Mucosa of rectum (tissue), 2 donors: Measurements from ENCODE around the gene WSCD2.

Experiments used
- H3K27ac ChIP-seq, 2 donors: one replicate each; pipeline ENCODE4 v1.7.0; 2013; ENCODE audit warnings: inconsistent platforms in 2 of 2, low read depth in 2 of 2, low read length in 2 of 2
- H3K27me3 ChIP-seq, 2 donors: one replicate each; pipeline ENCODE4 v1.7.0; 2013; ENCODE audit warnings: low read length in 2 of 2; ENCODE audit not compliant: control insufficient read depth in 2 of 2, insufficient read depth in 2 of 2
- H3K36me3 ChIP-seq, 2 donors: one replicate each; pipeline ENCODE4 v1.7.0; 2013; ENCODE audit warnings: low read length in 2 of 2; ENCODE audit not compliant: control insufficient read depth in 2 of 2, insufficient read depth in 2 of 2
- H3K4me1 ChIP-seq, 2 donors: one replicate each; pipeline ENCODE4 v1.7.0; 2013; ENCODE audit warnings: low read length in 2 of 2, mild to moderate bottlenecking in 1 of 2; ENCODE audit not compliant: control insufficient read depth in 2 of 2, insufficient read depth in 2 of 2
- H3K4me3 ChIP-seq, 2 donors: one replicate each; pipeline ENCODE4 v1.7.0; 2013; ENCODE audit warnings: low read length in 2 of 2
- H3K9ac ChIP-seq, 2 donors: one replicate each; pipeline ENCODE4 v1.7.0; 2013; ENCODE audit warnings: low read length in 2 of 2, low read depth in 1 of 2, mild to moderate bottlenecking in 1 of 2
- H3K9me3 ChIP-seq, 2 donors: one replicate each; pipeline ENCODE4 v1.7.0; 2013; ENCODE audit warnings: low read length in 2 of 2; ENCODE audit not compliant: control insufficient read depth in 2 of 2
- donor health status: healthy.
- donor health status: Normal muscosa, but diverticular disease.

The WSCD2 gene

GRCh38 chr12:108238474-108238873 lies 109.4 kb downstream of the WSCD2 start:
- Histone ChIP-seq H3K27me3 (no peaks in the 10 kb centered on the region), H3K9me3 (no peaks in the 10 kb centered on the region), H3K4me1 (no peaks in the 10 kb centered on the region), H3K27ac (no peak overlapping the region), H3K36me3 (no peaks in the 10 kb centered on the region), H3K9ac (no peak overlapping the region), H3K4me3 (no peak overlapping the region)

GRCh38 chr12:108239378-108239777 lies 110.3 kb downstream of the WSCD2 start:
- H3K4me1 ChIP-seq: no peaks in the 10 kb centered on the region
- no peak overlapping the region for H3K27ac ChIP-seq
- no peaks in the 10 kb centered on the region for H3K27me3 ChIP-seq
- no peak overlapping the region for H3K4me3 ChIP-seq
- no peak overlapping the region for H3K9ac ChIP-seq
- H3K36me3 ChIP-seq: no peaks in the 10 kb centered on the region
- no peaks in the 10 kb centered on the region for H3K9me3 ChIP-seq

DNA sequence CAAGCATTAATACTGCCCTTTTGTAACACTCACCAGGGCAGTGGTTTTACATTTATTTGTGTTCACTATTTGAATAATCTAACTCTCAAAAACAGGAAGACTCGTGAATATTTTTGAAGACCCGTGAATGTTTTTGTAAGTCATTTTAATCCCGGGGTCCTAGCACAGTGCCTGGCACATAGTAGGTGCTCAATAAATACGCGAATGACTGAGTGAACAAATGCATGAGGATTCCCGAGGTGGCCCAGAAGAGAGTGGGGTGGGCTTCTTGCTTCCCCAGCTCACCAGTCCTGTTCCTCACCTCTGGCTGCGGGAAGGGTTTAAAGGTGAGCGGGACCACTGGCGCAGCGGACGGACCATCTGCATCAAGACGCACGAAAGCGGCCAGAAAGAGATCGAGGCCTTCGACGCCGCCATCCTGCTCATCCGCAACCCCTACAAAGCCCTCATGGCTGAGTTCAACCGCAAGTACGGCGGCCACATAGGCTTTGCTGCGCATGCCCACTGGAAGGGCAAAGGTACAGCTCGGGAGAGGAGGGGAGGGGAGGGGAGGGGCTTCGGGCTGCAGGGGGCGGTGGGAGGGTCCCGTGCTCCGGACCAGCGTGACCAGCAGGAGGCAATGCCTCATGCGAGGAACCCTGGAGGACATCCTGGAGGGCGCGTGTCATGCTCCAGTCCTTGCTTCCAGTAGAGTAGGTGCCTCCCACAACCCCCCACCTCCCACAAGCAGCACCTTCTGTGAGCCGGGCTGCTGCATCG lies 111.1 kb downstream of the WSCD2 start:
- H3K9me3 ChIP-seq: no peaks in the 10 kb centered on the region
- H3K27me3 ChIP-seq: no peaks in the 10 kb centered on the region
- H3K9ac ChIP-seq: no peak overlapping the region
- no peak overlapping the region for H3K4me3 ChIP-seq
- no peaks in the 10 kb centered on the region for H3K36me3 ChIP-seq
- no peak overlapping the region for H3K27ac ChIP-seq
- no peaks in the 10 kb centered on the region for H3K4me1 ChIP-seq

DNA sequence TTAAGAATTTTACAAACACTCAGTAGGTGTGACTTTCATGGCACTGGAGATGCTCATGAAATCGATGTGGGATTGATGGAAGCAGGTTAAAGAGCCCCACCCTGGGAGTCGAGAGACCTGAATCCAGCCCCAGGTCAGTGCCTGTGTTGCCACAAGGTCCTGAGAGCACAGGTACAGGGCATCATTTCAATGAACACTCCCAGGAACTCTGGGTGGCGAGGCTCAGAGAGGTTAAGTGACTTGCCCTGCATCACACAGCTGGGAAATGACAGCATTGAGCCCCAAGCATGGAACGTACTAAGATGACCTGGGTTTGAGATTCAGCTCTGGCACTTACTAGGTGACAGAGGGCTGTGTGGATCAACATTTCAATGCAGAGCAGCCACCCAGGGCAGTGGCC lies 111.8 kb downstream of the WSCD2 start:
- Histone ChIP-seq H3K27ac (no peak overlapping the region), H3K36me3 (no peaks in the 10 kb centered on the region), H3K27me3 (no peaks in the 10 kb centered on the region), H3K4me1 (no peaks in the 10 kb centered on the region), H3K9ac (no peak overlapping the region), H3K9me3 (no peaks in the 10 kb centered on the region), H3K4me3 (no peak overlapping the region)

DNA sequence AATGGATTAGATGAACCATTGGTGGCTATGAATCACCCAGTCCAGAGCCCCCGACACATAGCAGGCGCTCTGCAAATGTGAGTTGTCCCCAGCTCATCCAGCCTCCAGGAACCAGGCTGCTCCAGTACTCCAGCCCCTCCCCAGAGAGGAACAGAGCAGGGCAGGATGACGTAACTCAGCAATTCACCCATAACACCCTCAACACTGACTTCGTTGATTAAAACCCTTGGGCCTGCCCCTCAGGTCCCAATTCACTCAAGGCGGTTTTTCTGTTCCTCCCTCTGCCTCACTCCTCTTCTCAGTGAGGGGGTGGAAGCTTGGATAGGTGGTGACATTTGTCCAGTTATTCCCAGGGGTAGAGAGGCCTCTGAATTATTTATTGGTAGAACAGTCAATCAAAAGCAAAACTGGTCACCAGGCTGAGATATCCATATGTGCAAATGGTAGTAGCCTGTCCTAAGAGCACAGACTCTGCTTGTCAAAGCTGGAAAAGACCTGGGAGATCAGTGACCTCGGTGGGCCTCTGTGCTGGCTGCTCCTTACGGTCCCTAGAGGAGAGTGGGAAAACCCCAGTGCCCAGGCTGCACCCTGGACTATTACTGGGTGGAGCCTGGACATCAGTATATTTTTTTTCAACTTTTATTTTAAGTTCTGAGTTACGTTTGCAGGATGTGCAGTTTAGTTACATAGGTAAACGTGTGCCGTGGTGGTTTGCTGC lies 113.1 kb downstream of the WSCD2 start:
- Histone ChIP-seq H3K9ac (no peak overlapping the region), H3K9me3 (no peaks in the 10 kb centered on the region), H3K27me3 (no peaks in the 10 kb centered on the region), H3K4me3 (no peak overlapping the region), H3K27ac (no peak overlapping the region), H3K36me3 (no peaks in the 10 kb centered on the region), H3K4me1 (no peaks in the 10 kb centered on the region)

GRCh38 chr12:108247130-108247529 lies 118.0 kb downstream of the WSCD2 start:
- no peaks in the 10 kb centered on the region for H3K36me3 ChIP-seq
- H3K27me3 ChIP-seq: no peaks in the 10 kb centered on the region
- H3K9ac ChIP-seq: no peak overlapping the region
- H3K9me3 ChIP-seq: no peaks in the 10 kb centered on the region
- H3K27ac ChIP-seq: no peak overlapping the region
- no peak overlapping the region for H3K4me3 ChIP-seq
- no peaks in the 10 kb centered on the region for H3K4me1 ChIP-seq

DNA sequence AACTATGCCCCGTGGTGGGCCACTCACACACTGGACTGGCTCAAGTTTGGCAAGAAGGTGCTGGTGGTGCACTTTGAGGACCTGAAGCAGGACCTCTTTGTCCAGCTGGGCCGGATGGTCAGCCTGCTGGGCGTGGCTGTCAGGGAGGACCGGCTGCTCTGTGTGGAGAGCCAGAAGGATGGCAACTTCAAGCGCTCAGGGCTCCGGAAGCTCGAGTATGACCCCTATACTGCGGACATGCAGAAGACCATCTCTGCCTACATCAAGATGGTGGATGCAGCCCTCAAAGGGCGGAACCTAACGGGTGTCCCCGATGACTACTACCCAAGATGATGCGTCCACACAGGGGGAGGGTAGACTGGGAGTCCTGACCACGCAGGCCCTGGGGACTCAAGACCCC lies 118.9 kb downstream of the WSCD2 start:
- no peaks in the 10 kb centered on the region for H3K4me1 ChIP-seq
- H3K27me3 ChIP-seq: no peaks in the 10 kb centered on the region
- H3K9me3 ChIP-seq: no peaks in the 10 kb centered on the region
- H3K4me3 ChIP-seq: no peak overlapping the region
- no peak overlapping the region for H3K27ac ChIP-seq
- no peak overlapping the region for H3K9ac ChIP-seq
- H3K36me3 ChIP-seq: no peaks in the 10 kb centered on the region

DNA sequence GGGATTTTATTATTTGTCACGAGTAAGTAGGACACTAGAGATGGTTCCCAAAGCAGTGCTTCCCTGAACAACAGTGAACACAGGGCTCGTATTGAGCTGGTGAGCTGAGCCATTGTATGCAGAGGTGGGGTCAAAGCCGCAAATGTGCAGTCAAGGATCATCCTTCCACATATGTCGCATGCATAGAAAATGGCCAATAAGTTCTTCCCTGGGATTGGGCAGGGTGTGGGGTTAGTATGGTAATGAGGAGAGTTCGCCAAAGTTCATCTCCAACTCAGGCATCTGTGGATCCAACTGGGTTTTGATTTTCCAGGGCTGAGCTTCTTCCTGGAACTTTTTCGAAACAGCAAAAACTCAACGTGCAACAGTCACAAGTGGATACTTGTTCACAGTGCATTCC lies 123.4 kb downstream of the WSCD2 start:
- Histone ChIP-seq H3K27me3 (no peaks in the 10 kb centered on the region), H3K27ac (no peak overlapping the region), H3K9ac (no peak overlapping the region), H3K4me1 (no peaks in the 10 kb centered on the region), H3K4me3 (no peak overlapping the region), H3K9me3 (no peaks in the 10 kb centered on the region), H3K36me3 (no peaks in the 10 kb centered on the region)

DNA sequence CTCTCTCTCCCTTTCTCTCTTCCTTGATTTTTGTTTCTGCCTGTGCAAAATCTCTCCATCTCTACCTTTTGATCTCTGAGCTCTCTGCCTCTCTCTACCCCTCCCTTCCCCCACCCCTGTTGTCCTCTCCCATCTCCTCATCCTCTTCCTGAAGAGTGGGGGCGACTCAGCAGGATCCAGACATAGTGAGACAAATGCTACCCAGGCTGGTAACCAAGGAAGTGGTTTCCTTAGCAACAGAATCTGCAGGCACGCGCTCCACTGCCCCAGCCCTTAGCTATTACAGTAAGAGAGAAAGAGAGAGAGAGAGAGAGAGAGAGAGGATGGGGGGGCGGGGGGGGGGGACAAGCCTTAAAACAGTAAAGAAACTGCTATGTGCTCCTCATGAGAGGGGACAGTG lies 124.5 kb downstream of the WSCD2 start:
- H3K9me3 ChIP-seq: no peaks in the 10 kb centered on the region
- no peak overlapping the region for H3K27ac ChIP-seq
- H3K27me3 ChIP-seq: no peaks in the 10 kb centered on the region
- H3K4me1 ChIP-seq: no peaks in the 10 kb centered on the region
- no peak overlapping the region for H3K4me3 ChIP-seq
- no peaks in the 10 kb centered on the region for H3K36me3 ChIP-seq
- no peak overlapping the region for H3K9ac ChIP-seq

DNA sequence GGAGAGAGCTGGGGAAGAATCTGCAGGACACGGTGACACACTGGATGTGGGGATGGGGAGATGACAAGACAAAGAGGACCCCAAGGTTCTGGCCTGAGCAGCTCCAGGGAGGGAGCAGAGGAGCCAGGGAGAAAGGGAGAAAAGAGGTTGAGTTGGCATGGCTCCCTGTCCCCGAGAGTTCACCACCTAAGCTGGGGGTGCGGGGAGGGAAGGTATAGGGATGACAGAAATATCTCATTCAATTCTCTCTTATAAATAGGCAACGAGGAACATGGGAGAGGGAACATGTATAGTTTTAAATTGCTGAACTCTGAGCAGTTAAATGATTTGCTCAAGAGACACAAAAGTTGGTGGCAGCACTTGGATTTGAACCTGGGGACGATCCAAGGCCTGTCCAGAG lies 124.9 kb downstream of the WSCD2 start:
- Histone ChIP-seq H3K9me3 (no peaks in the 10 kb centered on the region), H3K36me3 (no peaks in the 10 kb centered on the region), H3K4me1 (no peaks in the 10 kb centered on the region), H3K27me3 (no peaks in the 10 kb centered on the region), H3K4me3 (no peak overlapping the region), H3K27ac (no peak overlapping the region), H3K9ac (no peak overlapping the region)
